DMS79 (cell line): ENCODE results near the gene TCF12.
"Not testable (repeated sequence)": the region's sequence is repeated elsewhere in the genome, so short reads cannot be mapped to it uniquely, and the experiment has no call there.

Source experiments
- DNase-seq: peaks from one replicate; lab custom pipeline; 2025; lab: John Stamatoyannopoulos, UW

The TCF12 gene

GRCh38 chr15:57094321-57095257 is 176.1 kb downstream of the TCF12 start:
- no peak for DNase-seq

DNA sequence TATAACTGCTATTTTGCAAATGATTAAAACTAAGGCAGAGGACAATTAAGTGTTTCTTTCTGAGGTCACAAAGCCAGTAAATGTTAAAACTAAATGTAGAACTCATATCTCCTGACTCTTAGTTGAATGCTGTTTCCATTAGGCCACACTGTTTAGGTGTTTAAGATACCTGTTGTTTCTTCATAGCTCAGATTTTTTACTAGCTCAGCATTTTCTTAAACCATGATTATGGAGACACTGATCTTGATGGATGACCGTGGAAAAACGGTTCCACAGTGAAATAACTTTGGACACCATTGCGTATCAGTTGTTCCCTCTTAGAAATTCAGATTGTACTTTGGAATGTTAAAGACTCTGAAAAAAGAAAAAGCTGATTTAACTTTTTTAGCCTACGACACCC is 177.5 kb downstream of the TCF12 start:
- no peak for DNase-seq

DNA sequence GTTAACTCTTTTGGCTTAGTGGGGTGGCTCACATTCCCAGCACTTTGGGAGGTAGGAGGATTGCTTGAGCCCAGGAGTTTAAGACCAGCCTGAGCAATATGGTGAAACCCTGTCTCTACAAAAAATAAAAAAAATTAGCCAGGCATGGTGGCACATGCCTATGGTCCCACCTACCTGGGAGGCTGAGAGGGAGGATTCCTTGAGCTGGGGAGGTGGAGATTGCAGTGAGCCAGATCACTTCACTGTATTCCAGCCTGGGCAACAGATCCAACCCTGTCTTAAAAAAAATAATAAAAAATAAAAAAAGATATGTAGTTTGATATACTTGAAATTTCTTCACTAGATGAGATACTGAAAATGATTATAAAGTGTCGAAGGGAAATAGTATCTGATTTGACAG is 178.8 kb downstream of the TCF12 start:
- DNase-seq: no peak

GRCh38 chr15:57097919-57098543 is 179.6 kb downstream of the TCF12 start:
- not testable (repeated sequence) for DNase-seq

DNA sequence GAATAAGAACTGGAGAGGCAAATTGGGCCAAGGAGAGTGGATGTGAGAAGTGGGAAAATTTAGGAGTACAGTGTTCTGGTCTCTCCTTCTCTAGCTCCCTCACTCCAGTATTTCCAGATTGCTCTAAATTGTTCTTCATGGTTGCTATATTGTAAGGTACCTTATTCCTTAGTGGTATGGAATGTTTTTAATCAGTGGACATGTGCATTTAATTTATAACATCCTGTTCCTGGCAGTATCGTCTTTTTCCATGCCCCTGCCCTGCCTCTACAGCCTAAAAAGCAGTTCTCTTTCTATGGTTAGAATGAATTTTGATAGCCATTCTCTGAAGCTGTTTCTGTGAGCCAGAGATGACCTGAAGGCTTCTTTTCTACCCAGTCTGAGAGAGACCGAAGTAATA is 180.5 kb downstream of the TCF12 start:
- no peak for DNase-seq

DNA sequence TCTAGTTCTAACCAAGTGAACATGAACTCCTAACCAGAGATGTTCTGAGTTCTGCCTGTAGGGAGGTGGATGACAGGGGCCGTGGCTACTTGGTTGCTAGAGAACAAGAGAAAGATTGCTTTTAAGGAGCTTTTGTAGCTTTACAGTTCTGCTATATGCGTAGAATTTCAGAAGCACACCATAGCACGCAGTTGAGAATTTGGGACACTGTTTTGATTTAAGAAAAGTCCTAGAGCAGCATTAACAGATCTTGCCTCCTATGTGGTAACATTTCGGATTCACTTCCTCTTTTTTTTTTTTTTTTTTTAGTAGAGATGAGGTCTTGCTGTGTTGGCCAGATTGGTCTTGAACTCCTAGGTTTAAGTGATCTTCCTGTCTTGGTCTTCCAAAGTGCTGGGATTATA is 181.7 kb downstream of the TCF12 start:
- DNase-seq: no peak

- no peak for DNase-seq
These were observed 184.4 kb downstream of the TCF12 start for GRCh38 chr15:57102858-57103257.

GRCh38 chr15:57108296-57108695 is 189.9 kb downstream of the TCF12 start:
- DNase-seq: no peak

- DNase-seq: no peak
These were observed 190.6 kb downstream of the TCF12 start for GRCh38 chr15:57109005-57109404.

GRCh38 chr15:57111002-57111401 is 192.6 kb downstream of the TCF12 start:
- DNase-seq: no peak

DNA sequence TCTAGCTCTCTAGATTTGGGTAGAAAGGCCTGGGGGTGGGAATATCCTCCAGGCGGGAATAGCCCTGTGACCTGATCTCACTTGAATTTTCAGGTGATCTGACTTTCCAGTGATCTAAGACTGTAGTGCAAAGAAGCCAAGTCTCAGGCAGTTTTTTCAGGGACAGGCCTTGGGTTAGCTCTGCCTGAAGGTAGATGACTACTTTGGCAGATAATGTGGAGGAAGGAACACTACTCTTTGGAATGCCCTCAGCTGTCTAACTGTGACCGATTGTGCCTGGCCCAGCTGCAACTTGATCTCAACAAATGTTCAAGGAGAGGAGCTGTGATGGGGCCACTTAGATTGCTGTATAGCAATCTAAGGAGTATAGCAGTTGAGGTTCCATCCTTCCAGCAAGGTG is 193.7 kb downstream of the TCF12 start:
- DNase-seq: no peak

DNA sequence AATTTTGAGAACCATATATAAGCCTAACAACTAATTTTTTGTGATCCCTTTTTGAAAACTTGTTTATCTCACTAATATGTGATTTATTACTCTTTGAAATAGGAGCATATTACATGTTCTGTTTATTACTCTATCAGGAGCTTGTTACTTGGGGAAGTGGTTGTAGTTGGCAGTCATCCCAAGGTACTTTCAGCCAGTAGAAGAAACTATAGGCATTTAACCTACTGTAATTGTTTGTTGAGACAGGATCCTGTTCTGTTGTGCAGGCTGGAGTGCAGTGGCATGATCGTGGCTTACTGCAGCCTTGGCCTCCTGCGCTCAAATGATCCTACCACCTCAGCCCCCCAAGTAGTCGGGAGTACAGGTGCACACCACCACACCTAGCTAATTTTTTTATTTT is 195.6 kb downstream of the TCF12 start:
- DNase-seq: peak; percentile 24

GRCh38 chr15:57118013-57118799 is 199.8 kb downstream of the TCF12 start:
- DNase-seq: no peak

GRCh38 chr15:57122080-57122840 is 203.8 kb downstream of the TCF12 start:
- no peak for DNase-seq

GRCh38 chr15:57124036-57124435 is 205.6 kb downstream of the TCF12 start:
- DNase-seq: no peak

GRCh38 chr15:57129064-57129463 is 210.6 kb downstream of the TCF12 start:
- no peak for DNase-seq

- no peak for DNase-seq
These were observed 212.5 kb downstream of the TCF12 start for GRCh38 chr15:57130956-57131355.

DNA sequence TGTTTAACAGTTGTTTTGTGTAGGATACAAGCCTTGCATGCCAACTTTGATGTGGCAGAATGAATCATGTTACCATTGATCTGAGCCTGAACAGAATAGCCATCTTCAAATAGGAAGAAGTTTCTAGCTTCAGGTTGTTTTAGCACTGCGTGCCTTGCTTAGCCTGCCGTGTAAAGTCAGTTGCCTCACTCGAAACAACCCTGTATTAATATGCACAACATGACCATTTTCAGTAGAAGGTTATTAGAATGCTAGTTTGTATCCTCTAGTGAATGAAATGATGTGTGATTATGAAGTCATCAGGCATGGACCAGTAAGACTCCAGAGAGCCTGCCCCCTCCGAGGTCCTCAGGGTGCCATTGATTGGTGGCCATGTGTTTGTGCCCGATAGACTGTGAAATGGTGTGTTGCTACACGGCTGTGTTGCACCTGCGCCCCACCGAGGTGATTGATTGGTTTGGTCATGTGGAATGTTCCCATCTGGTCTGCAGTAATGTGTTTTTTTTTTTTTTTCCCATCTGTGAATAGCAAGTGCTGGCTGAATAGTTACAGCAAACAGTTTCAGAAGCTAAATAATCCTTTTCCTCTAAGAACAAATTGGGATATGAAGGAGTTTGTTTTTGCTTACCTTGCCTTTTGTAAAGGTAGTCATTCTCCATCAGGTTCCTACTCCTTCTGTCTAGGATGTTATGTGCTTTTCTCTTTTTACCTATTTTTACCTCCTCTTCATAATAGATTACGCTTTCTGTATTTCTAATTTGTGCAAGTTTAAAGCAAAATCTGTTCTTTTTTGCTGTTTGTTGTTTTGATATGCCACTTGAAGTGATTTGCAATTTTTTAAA is 214.9 kb downstream of the TCF12 start:
- no peak for DNase-seq

DNA sequence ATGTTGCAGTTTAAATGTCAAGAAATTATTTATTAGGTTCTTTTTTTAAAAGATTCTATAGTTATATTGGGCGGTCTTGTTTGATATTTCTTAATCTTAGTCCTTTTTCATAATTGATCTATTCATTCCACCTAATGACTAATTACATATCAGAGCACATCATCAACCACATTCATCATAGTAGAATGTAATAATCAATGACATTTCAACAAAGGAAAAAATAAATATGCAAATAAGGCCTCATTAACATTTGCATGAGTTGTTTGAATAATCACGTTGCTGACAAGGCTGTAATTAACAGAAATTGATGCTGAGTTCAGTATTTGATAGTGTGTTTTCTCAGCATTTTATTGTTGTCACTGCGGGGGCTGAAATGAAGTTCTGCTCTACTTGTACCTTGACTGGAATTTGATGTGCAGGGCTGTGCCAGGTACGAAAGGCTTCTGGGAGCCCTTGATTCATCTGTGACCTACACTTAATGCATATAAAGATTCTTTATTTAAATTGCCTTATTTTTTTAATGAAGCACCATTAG is 215.7 kb downstream of the TCF12 start:
- no peak for DNase-seq

DNA sequence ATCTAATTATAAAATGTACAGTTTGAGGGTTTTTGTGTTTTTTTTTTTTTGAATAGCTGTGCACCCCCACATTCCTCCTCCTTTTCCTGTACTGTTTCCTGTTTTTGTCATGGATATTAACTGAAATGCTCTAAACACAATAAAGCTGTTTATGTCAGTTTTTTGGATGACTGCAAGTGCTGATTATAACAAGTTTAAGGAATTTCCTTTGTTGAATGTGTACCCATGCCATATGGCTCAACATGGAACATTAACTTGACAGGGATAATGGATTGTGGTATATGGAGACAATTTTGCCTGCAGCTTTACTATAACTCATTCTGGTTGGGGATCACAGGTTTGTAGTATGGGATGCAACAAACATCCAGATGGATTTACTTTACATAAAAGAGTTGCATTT is 216.4 kb downstream of the TCF12 start:
- DNase-seq: no peak

- DNase-seq: no peak
These were observed 217.4 kb downstream of the TCF12 start for GRCh38 chr15:57135800-57136199.
